Measurements from ENCODE around the gene LECT2. TPM values are rescaled to one million over a fixed set of nuclear protein-coding genes. Genes with fewer than 3 reads are reported as not detected.

LECT2 gene
- total RNA-seq, 1 donor from 2014 or later = not detected

DNA sequence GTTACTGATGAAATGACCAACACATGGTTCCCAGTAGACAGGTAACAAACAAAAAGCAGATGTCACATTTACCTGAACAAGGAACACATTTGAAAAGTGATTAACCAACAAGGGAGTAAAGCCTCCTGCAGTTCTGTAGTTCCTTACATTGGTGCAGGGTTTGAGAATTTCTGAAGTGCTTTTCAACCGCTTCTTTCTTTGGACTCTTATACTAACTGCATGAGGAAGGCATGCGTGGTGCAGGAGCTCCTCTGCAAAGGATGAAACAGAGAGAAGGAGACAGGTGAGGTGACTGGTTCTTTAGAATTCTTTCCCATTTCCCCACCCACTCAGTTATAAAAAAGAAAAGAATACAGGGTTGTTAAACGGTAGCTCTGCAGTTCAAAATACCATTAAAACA, 54.5 kb downstream of the LECT2 start:
- Mint-ChIP-seq H3K27me3 (peaks cover 21% of the 10 kb centered on the region), H3K36me3 (ENCODE audit: low read depth) (no peaks in the 10 kb centered on the region), H3K9me3 (no peaks in the 10 kb centered on the region), H3K4me1 (no peaks in the 10 kb centered on the region), H3K27ac (no peak overlapping the region), H3K4me3 (no peak overlapping the region)
- DNase-seq = no peak
- intact Hi-C loops (cut with micrococcal nuclease) = no loop called here

DNA sequence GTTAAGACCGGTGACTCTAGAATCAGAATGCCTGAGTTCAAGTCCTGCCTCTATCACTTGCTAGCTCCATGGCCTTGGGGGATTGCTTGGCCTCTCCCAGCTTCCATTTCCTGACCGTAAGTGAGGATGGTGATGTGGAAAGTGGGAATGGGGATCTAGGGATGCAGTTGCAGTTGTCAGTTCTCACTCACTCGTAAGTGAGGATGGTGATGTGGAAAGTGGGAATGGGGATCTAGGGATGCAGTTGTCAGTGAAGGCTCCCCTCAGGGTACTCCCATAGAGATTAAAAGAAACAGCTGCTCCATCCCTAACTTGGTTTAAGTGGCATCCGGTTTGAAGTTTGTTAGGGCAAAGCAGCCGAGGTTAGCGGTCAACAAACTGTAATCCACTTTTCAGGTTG, 56.1 kb downstream of the LECT2 start:
- H3K36me3 Mint-ChIP-seq (ENCODE audit: low read depth) = no peaks in the 10 kb centered on the region
- intact Hi-C loops (cut with micrococcal nuclease) = no loop called here
- H3K4me3 Mint-ChIP-seq = no peak overlapping the region
- H3K4me1 Mint-ChIP-seq = no peaks in the 10 kb centered on the region
- no peak for DNase-seq
- peaks cover 28% of the 10 kb centered on the region for H3K27me3 Mint-ChIP-seq
- no peak overlapping the region for H3K27ac Mint-ChIP-seq
- no peaks in the 10 kb centered on the region for H3K9me3 Mint-ChIP-seq

Other genes with a start within 250 kb of the LECT2 start
- not detected in 2 replicates for gene SLC25A48, start 120.3 kb downstream of the LECT2 start, total RNA-seq
- gene IL9, start 59.1 kb downstream of the LECT2 start, total RNA-seq = 0.75 TPM in 1 of 2 replicates, not detected in the other
- gene TGFBI, start 74.0 kb upstream of the LECT2 start, total RNA-seq = not detected in 2 replicates
- 12.8 and 16.7 TPM in 2 replicates for gene SMAD5, start 177.9 kb upstream of the LECT2 start, total RNA-seq
- gene SMIM32, start 238.2 kb upstream of the LECT2 start, total RNA-seq = not detected in 2 replicates